Stimulated activated CD4-positive, alpha-beta T cell treated with anti-CD3 and anti-CD28 coated beads, Interleukin-1b, Interleukin-23, amount 100 ng/mL, for 4 hours (primary cell): ENCODE measurements around the gene TMEM233.
"Not testable (repeated sequence)": the region's sequence is repeated elsewhere in the genome, so short reads cannot be mapped to it uniquely, and the experiment has no call there.

Experiments used
- DNase-seq, 2 donors: peaks; one replicate each; pipeline ENCODE4 v3.0.0-alpha.2; 2020; ENCODE audit warnings: low read depth in 2 of 2

Gene TMEM233

DNA sequence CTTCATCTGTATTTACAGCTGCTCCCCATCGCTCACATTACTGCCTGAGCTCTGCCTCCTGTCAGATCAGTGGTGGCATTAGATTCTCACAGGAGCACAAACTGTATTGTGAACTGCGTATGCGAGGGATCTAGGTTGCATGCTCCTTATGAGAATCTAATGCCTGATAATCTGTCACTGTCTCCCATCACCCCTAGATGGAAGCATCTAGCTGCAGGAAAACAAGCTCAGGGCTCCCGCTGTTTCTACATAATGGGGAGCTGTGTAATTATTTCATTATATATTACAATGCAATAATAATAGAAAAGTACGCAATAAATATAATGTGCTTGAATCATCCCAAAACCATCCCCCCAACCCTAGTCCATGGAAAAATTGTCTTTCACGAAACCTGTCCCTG, 64.6 kb downstream of the TMEM233 start:
- not testable (repeated sequence) for DNase-seq

DNA sequence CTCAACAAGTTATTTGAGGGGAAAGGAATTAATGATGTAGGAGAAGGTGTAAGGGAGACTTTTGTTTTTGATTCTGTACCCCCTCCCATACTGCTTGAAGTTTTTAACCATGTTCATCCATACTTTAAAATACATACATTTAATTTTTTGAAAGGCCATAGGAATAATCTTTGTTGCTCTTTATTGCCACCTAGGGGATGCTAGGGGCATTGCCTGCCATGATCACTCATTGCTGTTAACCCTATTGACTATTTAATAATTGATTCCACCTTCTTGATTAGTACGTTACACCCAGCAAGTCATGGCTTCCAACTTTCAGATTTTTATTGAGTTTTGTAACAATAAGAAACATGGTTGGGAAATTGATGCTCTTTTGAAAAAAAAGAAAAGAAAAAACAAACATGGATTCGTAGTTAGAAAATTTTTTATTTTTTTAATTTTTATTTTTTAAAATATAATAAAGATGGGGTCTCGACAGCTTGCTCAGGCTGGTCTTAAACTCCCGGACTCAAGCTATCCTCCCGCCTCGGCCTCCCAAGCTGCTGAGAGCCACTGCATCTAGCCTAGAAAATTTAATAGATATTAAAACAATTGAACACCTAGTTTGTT, 65.8 kb downstream of the TMEM233 start:
- DNase-seq: peak in 1 of 2 donors; percentile 28

DNA sequence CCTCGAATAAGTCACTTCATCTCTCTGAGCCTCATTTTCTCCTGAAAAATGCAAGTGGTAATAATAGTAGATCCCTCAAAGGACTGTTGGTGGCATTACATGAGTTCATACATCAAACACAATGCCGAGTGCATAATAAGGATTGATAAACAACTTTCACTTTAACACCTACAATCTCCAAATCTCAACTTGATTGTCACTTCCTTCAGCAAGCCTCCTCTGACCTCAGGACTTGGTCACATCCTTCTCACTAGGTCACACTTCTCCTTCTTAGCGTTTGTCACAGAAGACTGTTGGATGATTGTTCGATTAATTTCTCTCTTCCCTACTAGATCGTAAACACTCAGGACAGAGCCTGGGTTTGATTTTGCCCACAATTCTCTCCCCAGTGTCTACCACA, 66.5 kb downstream of the TMEM233 start:
- DNase-seq: no peak

DNA sequence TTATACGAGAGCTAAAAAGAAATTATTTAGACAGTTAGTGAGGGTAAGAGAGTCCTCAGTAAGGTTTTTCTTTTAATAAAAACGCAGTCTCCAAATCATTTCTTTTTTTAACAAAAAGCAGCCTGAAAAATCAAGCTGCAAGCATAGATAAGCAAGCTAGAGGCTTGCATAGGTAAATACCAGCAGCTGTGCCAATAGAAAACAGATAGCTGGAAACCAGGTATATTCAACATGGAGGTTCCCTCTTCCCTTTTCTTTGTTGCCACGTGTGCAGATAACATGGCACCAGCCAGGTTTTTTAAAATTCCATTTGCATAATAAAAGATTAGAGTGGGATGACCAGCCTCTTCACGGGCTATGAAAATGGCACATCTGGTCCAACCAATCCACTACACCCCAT, 68.3 kb downstream of the TMEM233 start:
- no peak for DNase-seq

DNA sequence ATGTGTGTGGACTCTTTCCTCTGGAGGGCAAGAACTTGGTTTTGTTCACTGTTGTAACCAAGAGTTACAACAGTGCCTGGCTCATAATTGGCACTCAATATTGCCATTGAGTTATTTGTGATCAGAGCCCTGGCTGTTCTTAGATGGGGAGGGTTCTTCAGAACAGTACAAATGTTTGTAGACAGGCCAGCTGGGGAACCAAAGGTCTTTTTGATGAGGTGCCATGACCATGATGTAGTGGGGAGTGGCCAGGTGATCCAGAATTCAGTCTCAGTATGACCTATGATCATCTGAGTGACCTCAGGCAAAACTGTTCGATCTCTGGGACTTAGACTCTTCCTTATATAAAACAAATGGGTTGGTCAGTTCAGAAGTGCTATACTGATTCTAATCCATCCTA, 71.1 kb downstream of the TMEM233 start:
- DNase-seq: no peak

DNA sequence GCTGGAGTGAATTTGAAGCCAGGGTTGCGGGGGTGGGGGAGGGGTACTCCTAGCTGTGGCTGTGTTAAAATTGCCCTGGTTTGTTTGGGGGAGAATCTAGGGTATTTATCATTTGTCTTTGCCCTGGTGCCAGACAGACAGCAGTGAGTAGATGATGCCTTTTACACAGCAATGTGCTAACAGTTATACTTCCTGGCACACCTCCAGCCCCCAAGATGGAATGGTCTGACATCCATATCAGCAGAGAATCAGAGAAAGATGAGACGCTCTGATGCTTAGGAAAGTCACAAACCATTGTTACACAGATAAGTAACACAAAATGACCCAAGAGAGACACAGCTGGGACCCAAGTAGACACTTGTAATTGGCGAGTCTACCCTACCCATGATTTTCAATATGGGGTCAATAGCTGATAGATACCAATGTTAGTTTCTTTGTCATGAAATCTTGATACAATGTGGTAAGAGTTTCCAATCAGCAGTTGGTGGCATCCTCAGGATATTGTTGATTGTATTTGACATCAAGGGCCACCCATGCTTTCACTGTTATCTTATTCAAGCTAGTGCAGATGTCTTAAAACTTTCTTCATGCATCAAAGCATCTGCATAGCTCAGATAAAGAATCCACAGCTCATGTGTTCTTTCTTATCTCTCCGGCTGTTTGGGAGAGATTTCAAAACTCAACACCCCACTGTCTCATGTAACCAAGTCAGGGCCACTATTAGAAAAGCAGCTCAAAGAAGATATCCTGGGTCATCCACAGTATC, 71.8 kb downstream of the TMEM233 start:
- no peak for DNase-seq

DNA sequence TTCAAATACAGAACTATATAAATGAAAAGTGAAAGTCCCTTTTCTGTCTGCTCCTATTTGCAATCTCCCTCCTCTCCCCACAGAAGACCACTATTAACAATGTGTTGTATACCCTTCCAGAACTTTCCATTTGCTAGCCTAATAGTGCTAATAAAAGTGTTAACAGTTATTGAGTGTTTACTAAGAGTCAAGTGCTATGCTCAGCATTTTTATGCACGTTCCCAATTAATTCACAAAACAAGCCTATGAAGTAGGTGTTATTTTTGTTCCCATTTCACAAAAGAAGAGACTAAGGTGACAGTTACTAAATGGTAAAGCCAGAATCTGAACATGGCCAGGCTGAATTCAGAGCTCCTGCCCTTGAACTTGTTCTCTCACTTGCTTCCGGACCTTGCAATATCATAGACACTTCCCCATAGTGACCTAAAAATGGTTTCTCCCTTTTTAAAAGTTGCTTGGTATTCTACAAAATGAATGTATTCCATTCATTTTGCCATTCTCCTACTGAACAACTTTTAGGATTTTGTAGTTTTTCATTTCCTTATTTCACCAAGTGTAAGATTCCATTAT, 72.7 kb downstream of the TMEM233 start:
- DNase-seq: no peak

DNA sequence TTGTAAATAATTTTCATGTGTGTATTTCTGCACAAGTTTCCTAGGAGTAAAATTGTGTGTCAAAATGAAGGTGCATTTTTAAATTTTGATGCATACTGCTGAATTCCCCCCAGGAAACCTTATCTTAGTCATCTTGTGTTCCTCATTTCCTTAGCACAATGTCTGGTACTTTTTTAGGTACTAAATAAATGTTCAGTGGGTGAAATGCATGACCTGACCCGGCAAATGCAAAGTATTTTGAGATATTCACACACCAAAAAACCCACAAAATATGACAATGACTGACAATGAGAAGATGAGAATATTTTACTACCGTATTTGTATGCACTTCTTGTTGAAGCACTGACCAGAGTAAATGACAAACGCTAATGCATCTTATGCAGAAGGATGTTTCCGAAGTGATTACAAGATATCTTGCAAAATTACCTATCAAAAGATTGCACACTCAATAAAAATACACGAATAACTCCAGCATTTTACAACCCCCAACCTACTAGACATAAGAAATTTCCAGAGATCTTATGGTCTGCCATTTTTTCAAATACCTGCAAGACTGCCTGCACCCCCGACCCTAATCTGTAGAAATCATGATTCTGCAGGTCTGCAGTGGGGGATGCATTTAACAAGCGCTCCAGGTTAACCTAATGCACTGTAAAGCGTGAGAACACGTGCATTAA, 73.5 kb downstream of the TMEM233 start:
- DNase-seq: no peak

DNA sequence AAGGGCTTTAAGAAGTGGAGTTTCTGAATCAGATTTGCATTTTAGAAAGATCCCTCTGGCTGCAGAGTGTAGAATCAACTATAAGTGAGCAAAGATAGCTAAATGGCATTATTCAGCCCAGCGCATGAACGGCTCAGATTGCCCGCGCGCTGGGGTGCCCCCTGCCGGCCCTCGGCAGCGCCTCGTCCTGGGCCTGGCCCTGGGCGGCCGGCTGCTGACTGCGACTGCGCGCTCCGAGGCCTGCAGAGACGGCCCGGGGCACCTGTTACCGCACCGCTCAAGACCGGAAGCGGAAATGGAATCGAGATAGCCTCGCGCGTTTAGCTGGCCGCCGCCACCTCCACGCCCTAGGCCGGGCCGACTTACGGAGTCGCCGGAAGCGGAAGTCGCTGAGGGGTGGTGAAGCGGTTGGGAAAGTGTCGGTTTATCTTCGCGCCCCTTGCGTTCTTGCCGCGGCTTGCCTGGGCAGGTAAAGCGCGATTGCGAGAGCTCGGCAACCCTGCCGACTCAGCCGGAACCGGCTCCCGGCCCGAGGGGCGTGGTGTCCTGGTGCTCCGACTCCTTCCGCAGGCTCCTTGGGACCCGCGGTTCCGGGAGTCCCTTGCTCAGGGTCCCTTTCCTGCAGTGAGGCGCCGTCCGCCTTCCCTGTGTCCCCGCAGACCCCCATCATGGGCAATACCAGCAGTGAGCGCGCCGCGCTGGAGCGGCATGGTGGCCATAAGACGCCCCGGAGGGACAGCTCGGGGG, 74.2 kb downstream of the TMEM233 start, which contains the start of gene PRKAB1:
Gene PRKAB1 (plus strand): TSS at position 557 of the 747 bp plus-strand sequence. CDS start 112 bp downstream, at position 669.
- DNase-seq: peak; percentile 89 to 92

DNA sequence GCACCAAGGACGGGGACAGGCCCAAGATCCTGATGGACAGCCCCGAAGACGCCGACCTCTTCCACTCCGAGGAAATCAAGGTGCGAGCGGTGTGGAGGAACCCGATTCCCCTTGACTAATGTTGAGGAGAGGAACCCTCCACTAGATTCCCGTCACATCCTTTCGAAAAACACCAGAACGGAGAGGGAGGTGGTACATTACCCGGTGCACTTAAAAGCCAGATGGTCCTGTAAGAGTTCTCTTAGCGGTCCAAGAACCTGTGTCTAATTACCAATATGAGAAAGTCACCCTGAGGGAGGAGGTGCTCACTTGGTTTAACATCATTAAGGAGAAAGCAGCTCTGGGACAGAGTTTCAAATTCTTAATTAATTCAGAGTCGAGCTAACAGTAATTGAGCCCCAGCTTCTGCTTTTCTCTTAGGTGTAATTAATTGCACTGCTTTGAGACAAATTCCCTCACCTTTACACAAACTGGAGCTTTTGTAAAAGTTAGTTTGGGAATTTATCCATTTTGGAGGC, 74.8 kb downstream of the TMEM233 start:
- DNase-seq: peak in 1 of 2 donors; percentile 2

DNA sequence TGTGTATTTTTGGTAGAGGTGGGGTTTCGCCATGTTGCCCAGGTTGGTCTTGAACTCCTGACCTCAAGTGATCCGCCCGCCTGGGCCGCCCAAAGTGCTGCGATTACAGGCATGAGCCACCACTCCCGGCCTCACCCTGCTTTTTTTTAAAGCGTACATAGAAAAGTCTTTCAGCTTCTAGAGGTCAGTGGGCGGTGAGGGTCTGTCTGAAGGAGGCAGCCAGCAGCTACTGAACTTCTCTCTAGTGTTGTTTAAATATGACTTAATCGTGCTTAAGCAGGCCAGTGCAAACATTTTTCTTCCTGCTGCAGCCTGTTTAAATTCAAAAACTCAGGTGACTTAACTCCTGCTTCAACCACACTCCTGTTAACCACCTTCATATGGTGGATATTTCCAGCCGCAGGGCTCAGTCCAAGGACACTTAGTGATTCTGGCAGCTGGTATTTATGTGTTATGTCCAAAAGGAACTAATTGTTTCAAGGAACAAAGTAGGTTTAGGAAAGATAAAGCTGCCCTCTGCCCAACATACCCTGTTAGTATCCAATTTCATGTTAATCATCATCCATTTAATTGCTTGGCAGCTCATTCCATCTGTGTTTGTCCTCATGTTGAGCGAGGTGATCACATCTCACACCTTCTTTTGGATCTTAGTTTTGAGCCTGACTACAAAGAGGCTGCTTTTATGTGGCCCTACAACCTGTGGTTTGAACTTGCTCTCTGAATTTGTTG, 76.3 kb downstream of the TMEM233 start:
- DNase-seq: no peak

DNA sequence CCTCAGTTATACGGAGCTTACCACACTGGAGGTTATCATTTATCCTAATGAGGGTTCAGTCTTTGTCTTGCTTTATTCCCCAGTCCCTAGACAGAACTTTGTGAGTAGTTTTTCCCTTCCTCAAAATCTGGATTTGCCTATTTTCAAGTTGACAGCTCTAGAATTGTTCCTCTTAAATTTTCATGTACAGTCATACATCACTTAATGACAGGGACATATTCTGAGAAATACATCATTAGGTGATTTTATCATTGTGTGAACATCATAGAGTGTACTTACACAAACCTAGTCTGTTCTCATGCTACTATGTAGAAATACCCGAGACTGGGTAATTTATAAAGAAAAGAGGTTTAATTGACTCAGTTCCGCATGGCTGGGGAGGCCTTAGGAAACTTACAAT, 77.5 kb downstream of the TMEM233 start:
- DNase-seq: no peak

DNA sequence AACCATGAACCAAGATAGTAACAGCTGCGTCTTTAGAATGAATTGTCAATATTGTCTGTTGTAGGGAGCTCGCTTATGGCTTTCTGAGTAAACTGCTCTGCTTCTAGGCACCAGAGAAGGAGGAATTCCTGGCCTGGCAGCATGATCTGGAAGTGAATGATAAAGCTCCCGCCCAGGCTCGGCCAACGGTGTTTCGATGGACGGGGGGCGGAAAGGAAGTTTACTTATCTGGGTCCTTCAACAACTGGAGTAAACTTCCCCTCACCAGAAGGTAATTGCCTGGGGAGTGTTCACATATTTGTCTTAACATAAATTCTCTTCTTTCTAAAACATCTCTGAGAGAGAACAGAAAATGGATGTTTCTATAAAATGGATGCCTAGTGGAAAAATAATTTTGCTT, 78.6 kb downstream of the TMEM233 start:
- DNase-seq: no peak

DNA sequence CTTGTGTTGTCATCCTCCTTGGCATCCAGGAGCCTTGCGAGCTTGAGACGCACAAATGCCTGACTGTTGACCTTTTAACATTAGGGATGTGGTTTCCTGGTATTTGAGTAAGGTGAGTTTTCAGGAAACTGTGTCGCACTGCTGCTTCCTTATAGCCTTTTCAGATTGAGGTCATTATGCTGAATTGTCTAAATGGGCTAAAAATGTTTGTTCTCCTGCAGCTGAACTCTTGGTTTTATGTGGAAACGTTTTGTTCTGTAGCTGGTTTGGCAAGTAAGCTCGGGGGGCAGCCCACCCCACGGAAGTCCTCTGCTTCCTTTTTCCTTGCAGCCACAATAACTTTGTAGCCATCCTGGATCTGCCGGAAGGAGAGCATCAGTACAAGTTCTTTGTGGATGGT, 80.1 kb downstream of the TMEM233 start:
- DNase-seq: no peak

DNA sequence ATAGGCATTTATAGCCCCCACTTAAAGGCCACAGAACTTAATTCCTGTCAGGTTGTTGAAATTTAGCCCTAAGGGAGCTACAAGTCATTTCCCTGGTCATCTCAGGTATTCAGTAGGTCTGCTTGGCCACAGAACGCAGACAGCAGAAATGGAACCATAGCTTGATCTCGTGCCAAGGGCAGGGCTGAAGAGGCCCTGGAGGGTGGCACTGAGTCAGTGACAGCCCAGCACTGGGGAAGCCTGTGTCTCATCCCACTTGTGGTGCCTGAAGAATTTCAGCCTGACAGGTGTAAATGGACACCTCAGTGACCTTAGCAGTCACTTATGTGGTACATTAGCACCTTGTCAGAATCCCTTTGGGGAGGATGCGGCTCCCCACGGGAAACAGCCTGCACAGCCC, 81.0 kb downstream of the TMEM233 start:
- DNase-seq: no peak

DNA sequence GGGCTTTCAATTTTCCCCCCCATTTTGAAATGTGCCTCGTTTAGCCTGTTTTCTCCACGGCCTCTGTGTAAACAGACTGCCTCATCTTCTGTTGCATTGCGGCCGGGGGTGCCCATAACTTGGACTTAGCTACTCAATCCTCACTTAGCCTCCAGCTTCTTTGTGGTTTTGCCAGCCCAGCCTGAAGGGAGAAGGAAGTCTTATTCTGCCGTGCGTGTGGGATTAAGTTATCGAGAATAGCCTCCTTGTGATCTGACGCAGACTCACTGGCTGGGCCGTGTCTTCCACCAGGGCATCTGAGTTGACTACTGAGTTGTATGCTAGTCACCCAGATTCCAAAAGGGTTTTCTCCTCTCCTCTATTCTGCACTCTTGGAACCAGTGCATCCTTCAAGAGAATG, 82.4 kb downstream of the TMEM233 start:
- no peak for DNase-seq

DNA sequence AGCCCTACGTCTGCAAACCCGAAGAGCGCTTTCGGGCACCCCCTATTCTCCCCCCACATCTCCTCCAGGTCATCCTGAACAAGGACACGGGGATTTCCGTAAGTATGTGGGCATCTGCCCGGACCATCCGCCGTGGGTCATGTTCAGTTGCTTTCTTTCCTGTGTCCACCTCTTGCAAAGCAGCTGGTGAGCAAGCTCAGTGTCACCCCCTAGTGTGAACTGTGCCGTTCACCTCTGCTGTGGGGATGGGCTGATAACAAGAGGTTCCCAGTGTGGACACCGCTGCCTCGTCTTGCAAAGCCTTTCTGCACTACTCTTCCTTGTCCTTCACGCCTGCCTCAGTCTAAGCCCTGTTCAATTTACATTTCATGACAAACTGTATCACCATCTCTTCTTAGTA, 83.0 kb downstream of the TMEM233 start:
- no peak for DNase-seq

DNA sequence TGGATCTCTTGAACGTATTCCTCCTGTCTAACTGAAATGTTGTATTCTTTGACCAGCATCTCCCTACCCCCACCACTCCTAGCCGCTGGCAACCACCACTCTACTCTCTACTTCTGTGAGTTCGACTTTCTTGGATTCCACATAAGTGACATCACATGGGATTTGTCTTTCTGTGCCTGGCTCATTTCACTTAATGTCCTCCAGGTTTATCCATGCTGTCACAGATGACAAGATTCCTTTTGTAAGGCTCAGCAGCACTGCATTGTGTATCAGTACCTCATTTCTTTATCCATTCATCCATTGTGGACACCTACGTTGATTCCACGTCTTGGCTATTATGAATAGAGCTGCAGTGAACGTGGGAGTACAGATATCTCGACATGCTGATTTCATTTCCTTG, 84.9 kb downstream of the TMEM233 start:
- DNase-seq: no peak

DNA sequence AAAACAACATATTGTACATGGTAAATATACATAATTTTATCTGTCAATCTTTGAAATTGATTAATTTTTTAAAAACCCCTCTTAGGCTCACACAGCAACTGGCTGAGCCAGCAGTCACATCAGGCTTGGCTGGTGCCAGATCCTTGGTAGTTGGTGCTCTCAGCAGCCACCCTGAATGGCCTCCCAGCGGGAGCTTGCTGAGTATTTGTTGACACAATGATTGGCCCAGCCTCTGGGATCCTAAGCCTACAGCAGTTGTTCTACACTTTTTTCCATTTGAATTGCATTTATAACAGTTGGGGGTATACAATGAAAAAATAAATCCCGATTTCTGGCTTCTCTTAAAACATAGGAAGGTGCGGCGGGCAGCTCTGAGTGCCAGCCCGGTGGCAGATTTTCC, 85.5 kb downstream of the TMEM233 start:
- DNase-seq: no peak

DNA sequence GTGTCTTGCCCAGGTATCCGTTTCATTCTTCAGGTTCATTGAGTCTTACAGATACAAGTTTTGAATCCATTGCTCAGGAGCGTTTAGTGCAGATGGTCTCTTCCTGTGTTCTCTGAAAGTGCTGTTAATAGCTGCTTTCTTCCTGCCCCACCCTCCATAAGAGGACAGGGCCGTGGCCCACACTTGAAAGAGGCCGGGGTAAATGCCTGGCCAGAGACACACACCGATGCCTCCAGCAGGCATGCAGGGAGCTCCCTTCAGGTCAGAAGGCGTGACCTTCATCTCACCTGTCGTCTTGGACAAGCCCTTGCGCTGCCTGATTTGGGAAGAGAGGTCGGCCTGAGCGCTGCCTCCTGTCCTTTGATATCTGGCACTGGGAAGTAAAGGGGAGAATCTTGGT, 85.9 kb downstream of the TMEM233 start:
- no peak for DNase-seq

DNA sequence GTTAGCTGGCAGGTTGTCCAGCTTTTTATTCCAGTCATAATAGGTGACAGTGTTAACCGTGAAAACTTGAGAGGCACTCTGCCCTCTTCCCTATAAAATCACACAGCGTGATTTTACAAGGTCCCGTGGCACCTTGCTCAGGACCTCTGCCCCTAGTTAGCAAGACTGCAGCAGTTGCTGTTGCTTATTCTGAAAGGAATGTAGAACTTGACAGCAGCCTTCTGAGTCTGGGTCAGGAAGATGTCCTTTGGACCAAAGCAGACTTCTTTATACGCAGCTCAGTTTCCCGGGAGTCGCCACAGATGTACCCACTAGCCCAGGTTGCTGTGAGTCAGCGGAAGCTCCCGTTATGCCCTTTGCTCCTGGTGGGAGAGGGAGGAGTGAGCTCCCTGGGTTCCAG, 87.5 kb downstream of the TMEM233 start:
- DNase-seq: no peak
